HK-2 (cell line): ENCODE measurements around the gene PKP4.

ENCODE experiments used
- DNase-seq: peaks from one replicate; pipeline ENCODE4 v3.0.0-alpha.2; 2018; ENCODE audit not compliant: unreplicated experiment

PKP4 gene

GRCh38 chr2:158718851-158719250 lies 262.1 kb downstream of the PKP4 start:
- DNase-seq = no peak

DNA sequence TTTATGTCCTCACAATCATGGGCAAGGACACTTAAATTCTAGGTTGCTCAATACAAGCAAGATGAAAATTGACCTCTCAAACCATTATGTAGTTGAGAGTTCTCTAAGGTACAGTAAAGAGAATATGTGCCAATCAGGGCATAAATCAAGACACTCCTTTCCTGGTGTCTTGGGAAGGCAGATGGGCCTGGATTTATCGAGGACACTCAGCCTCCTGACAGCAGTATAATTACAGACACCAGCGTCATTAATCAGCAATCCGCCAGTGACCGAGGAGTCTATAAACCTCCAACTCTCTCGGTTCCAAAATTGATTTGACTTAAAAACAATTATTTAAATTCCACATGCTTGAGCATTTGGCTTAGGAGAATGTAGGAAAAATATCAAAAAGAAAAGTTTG lies 262.7 kb downstream of the PKP4 start:
- DNase-seq = no peak

DNA sequence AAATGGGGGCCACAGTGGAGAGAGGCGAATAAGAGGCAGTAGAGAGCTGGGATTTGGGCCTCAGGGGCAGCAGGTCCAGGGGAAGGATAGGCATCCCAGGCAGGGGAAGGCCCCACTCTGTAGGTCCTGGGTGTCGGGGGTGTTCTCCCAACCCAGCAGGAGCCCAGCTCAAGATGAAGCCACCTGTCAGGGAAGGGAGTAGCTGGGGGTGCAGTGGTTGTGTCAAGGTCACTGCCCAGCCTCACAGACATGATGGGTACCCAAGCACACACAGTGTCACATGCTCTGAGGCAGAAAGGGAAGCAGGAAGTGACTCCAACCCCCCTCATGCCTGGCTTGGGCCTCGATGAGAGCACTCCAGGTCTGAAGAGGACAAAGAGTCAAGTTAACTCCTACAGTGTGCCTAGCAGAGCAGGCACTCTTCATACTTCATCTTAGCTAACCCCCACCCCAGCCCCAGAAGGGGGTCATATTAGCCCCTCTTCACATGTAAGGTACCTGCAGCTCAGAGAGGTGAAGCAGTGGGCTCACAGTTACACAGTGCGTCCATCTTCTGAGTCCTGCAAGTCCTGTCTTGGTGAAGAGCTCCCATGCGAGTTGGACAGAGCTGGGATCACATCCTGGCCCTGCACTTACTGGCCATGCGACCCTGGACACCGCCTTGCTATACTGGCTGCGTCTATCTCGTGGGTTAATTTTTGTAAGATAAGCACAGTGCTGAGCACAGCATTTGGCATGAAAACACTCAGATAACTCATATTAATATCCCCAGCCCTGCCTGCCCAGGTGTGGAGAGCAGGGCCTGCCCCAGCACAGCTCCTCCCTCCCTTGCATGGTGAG lies 265.7 kb downstream of the PKP4 start:
- DNase-seq = no peak

DNA sequence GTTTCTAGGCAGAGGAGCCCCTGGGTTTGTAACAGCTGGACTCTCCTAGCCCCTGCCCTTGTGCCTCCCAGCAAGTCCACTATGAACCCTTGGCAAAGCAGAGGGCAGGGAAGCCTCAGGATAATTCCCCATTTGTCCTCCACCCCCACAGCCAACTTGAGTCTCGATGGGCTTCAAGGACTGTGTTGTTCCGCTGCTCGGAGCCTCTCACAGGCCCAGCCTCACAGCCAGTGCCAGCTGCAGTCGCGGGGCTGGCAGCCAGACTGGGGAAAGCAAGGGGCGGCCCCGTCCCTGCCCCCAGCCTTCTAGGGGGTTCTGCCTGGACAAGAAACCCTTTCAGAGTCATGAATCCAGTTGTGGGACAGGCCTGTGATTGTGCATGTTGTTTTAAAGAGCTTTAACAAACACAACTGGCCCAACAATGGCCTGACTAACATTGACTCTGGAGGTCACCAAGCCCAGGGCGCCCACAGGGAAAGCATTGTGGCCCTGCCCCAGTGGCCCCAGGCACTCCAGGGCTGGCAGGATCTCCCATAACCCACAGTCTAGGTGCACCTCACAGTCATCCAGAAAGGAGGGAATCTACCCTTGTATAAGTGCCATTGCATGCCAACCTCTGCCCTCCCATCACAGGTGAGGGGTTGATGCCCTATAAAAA lies 266.6 kb downstream of the PKP4 start:
- no peak for DNase-seq

DNA sequence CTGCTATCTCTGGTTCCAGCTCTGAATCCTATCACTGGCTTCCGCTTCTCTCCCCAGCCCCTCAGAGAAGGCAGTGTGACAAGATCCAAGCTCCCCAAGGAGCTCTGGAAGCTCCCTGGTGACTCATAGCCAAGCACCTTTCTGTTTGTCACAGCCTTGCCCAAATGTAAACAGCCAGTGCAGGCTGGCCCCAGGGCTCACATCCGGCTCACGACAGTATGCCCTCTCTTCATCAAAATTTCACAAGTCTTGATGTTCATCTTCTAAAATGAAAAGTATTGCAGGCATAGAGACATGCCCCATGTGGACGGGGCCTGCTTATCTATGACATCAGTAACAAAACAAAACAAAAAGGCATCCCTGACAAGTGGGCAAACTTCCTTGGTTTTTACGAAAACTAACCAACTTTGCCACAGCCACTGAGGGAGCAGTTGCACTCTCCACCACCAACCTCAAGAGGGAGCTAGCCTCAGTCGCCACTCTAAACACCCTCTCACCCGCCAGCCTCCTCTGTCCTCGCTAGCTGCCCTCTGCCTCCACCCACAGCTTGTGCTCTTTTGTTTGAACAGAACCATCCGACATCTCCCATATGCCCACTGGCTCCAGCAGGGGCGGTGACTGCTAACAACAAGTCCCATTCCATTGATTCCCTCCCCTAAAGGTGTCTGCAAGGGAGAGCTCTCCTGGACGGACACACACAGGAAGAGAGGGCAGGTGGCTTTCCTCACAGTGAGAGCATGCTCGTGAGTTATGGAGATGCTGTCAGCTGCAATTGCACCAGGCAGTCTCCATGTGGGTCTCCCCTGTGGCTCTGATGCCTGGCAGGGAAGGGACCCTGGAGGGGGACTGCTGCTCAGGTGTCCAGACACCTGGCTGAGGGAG lies 267.4 kb downstream of the PKP4 start:
- DNase-seq = no peak

DNA sequence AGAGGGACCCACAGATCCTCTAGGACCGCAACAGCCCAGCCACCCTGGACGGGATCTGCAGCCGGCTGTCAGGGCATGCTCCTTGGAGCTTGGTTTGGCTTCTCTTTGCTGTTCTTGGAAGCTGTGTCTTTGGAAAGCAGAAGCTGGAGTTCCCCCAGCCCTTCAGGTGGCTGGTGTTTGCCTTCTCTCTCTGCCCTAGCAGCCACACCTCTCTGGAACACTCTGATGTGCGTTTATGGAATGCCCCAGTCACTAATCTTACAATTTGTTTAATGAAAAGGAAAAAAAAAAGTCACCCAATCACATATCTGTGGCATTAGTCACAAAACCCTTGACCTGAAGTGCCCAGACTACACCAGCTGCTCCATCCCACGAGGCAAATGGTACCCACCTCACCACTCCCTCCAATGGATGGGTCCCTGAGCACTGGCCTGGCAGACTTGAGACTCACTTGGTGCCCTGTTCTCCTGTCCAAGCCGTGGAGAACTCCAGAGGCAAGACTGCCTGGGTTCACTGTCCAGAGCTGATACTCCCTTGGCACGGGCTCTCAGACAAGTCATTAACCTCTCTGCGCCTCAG lies 268.1 kb downstream of the PKP4 start:
- no peak for DNase-seq

DNA sequence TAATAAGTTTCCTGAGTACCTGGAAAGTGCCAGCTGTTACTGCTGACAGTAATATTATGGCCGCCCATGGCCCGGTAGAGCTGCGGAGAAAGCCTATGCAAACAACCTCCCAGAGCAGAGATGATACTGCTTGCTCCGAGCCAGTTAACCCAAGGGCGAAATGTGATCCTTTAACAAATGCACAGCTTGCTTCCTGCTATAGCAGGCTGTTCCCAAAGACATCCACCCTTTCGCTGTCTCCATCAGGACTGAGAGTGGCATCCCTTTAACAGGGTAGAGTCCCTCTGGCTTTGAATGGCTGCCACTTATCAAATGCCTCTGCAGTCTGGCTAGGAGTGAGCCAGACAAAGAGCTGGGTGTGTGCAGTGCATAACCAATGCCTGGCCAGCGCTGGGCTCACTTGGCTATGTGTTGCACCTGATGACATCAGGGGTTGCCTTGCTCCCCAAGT lies 268.7 kb downstream of the PKP4 start:
- DNase-seq = no peak

DNA sequence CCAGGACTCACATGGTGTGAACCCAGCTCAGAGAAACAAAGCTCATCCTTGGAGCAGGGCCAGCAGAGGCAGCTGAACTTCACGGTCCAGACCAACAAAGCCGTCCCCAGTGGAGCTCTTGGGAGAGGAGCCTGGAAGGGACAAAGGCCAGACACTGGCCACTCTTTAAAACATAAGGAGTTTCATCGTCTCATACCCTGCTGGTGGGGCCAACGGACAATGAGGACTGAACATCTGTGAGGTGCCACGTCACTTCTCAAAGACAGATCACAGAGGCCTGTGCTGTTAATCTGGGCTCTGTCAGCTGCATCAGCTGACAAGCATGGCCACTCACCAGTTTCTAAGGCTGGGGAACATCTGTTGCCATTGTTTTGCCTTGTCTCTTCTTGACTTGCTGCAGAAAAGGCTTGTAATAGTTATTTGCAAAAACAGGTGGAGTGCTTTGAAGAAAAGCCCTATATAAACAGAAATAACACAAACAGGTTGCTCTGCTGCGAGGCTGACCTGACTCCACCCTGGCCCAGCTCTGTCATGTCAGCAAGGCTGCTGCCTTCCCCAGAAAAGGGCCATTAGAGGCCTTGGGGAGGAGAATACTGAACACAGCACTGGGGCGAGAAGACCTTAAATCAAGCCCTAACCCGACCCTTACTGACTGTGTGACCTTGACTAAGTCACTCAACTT lies 270.3 kb downstream of the PKP4 start:
- DNase-seq = no peak

DNA sequence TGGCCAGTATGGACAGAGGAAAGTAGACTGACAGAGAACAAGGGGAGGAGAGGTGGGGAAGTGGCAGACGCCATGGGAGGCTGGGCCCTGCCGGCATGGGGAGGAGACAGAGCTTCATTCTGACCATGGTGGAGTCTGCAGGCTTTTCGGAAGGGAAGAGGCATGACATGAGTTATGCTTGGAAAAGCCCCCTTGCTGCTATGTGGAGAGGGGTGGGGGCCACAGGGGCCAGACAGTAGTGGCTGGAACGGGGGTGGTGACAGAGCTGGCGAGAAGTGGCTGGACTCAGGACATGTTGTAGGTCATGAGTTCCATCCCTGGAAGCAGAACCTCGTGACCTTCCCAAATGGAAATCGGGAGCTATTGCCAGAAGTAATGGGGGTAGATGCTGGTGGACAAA lies 271.7 kb downstream of the PKP4 start:
- no peak for DNase-seq

GRCh38 chr2:158729451-158729850 lies 272.7 kb downstream of the PKP4 start:
- no peak for DNase-seq

GRCh38 chr2:158729873-158730620 lies 273.3 kb downstream of the PKP4 start:
- peak; percentile 72 for DNase-seq

DNA sequence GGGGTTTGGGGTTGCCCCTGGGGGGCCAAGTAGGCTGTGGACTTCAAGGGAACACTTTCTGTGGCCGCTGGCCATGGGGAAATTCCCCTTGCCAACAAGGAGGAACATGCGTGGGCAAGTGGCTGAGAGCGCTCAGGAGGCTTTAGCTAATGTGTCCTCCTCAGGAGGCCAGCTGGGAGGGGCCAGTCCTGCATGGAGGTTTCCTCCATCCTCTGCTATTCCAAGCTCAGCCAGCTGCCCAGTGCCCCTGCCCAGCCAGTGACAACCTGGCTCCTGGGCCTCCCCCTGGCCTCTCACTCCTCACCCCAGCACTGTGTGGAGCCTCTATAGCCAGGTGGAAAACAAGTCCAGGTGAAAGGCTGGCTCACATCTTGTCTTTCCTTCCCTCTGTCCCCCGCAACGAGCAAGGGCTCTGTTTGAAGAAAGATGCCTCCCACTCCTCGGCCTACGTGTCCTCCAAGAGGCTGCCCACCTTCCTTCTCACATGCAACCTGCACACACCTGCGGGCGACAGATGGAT lies 273.9 kb downstream of the PKP4 start:
- no peak for DNase-seq

- DNase-seq = no peak
These were observed 274.6 kb downstream of the PKP4 start for GRCh38 chr2:158731386-158731785.
